GM12891 (cell line): ENCODE data around the gene ST8SIA2.

Experiments
- POLR2A ChIP-seq: IDR thresholded peaks from 2 replicates; pipeline ENCODE4 v1.6.1; 2011; ENCODE audit warnings: low read depth, low read length, control low read depth
- POLR2AphosphoS5 ChIP-seq: IDR thresholded peaks from 2 replicates; pipeline ENCODE4 v1.6.1; 2011; ENCODE audit warnings: low read depth, low read length, control low read depth

- TF ChIP-seq POLR2AphosphoS5 (no peak), POLR2A (no peak)
Measured at GRCh38 chr15:92467245-92467644, 73.6 kb downstream of the ST8SIA2 start.
